Uterus (tissue), 4 donors: Measurements from ENCODE around the gene METAP1. TPM values are rescaled to one million over a fixed set of nuclear protein-coding genes. Genes with fewer than 3 reads are reported as not detected.
A peak's percentile ranks its signal among the peaks of the same experiment; 100 is the strongest.

Source experiments
- DNase-seq, 2 donors: peaks; one replicate each; pipeline ENCODE4 v3.0.0-alpha.2; 2019 to 2020
- H3K27ac ChIP-seq, 2 donors: fragments of 200-600 bp; sonication (generic); 1 replicate in 1 of 2; 2 replicates in 1 of 2; pipeline ENCODE4 v1.5.1; 2016 to 2018
- H3K27me3 ChIP-seq, 2 donors: fragments of 200-600 bp; sonication (generic); one replicate each; pipeline ENCODE4 v1.5.1; 2018 to 2019; ENCODE audit warnings: control low read depth in 1 of 2
- H3K36me3 ChIP-seq, 2 donors: fragments of 200-600 bp; sonication (generic); one replicate each; pipeline ENCODE4 v1.5.1; 2019; ENCODE audit warnings: control low read depth in 1 of 2
- H3K4me1 ChIP-seq, 2 donors: fragments of 200-600 bp; sonication (generic); one replicate each; pipeline ENCODE4 v1.5.1; 2018 to 2019; ENCODE audit warnings: control low read depth in 1 of 2
- H3K4me3 ChIP-seq, 2 donors: fragments of 200-600 bp; sonication (generic); 1 replicate in 1 of 2; 2 replicates in 1 of 2; pipeline ENCODE4 v1.5.1; 2018 to 2019; ENCODE audit warnings: mild to moderate bottlenecking in 1 of 2
- H3K9me3 ChIP-seq, 2 donors: fragments of 200-600 bp; sonication (generic); one replicate each; pipeline ENCODE4 v1.5.1; 2019; ENCODE audit warnings: control low read depth in 1 of 2
- POLR2A ChIP-seq, 2 donors: fragments of 450-650 bp; IDR thresholded peaks; one replicate each; pipeline ENCODE4 v1.6.1; 2016; ENCODE audit warnings: antibody characterized with exemption in 2 of 2, mild to moderate bottlenecking in 1 of 2, moderate library complexity in 1 of 2
- intact Hi-C: fragments of 100-400 bp; cut with DNase I; formaldehyde crosslinking; loops from one replicate; pipeline ENCODE4 v1.15.1; 2023; ENCODE audit warnings: low total_unique reads
- total RNA-seq, 4 donors: library from RNA; depleted of rRNA in 3 of 4; stranded (reverse); fragments of >200 nt in 3 of 4; gene quantifications; one replicate each; pipeline versions ENCODE4 v1.1.0 to v1.2.4, GENCODE V29; 2014 to 2023
- TF ChIP-seq, protein P1 (sequence below), 4 experiments: fragments of 200-600 bp in 2 of 4; fragments of 450-650 bp in 2 of 4; sonication (generic) in 2 of 4; IDR thresholded peaks; one replicate each; pipeline ENCODE4 v1.5.1; 2016 to 2019; ENCODE audit warnings: antibody characterized with exemption in 4 of 4, mild to moderate bottlenecking in 2 of 4, moderate library complexity in 1 of 4
- donor health status: DM: yes; HTN: yes; CAD: no.

METAP1 gene
- total RNA-seq, 4 donors from 2014 or later = 34.1 to 50.7 (median 36.3) TPM

DNA sequence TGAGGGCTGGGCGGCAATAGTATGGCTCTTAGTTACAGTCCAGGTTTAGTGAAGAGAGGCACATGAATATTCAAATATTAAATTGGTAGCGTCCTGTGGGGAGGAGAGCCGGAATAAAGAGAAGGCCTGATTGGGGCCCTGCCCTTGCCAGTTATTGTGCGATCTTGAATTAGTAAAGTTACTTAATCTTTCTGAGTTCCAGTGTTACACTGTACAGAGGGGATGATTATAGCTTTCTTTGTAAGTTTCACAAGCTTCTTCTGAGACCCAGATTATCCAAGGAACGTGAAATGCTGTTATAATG, 1.2 kb downstream of the METAP1 start:
- H3K9me3 ChIP-seq = no peaks in the 10 kb centered on the region
- peak overlapping the region; percentile 73 to 98 for H3K4me3 ChIP-seq
- no peaks in the 10 kb centered on the region for H3K4me1 ChIP-seq
- no peak for TF ChIP-seq POLR2A (IDR thresholded peaks at IDR 0.05)
- intact Hi-C loops = no loop called here
- DNase-seq = no peak
- peak overlapping the region; percentile 88 to 93 for H3K27ac ChIP-seq
- no peaks in the 10 kb centered on the region for H3K27me3 ChIP-seq
- no peaks in the 10 kb centered on the region for H3K36me3 ChIP-seq

DNA sequence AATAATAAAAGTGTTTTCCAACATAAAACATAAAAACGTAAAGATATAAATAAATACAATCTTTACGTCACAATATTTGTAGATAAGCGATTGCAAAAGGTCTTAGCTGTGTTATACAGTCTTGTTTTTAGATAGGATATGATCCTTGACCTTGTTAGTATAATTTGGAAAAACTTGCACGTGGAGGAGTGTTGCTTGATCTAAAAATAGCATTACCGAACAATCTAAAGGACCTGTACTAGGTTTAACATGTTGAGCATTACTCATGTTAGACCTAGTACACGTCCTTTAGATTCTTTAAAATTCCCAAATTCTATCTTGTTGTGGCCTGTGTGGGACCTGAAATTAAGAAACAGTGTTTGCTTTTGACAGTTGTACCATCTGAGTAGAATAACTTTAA, 1.6 kb downstream of the METAP1 start:
- Histone ChIP-seq H3K36me3 (no peaks in the 10 kb centered on the region), H3K9me3 (no peaks in the 10 kb centered on the region), H3K4me1 (no peaks in the 10 kb centered on the region), H3K4me3 (no peak overlapping the region), H3K27me3 (no peaks in the 10 kb centered on the region), H3K27ac (peak overlapping the region in 1 of 2 donors; percentile 93)
- intact Hi-C loops = no loop called here
- TF ChIP-seq POLR2A (IDR thresholded peaks at IDR 0.05) = no peak
- TF ChIP-seq, protein P1, sequence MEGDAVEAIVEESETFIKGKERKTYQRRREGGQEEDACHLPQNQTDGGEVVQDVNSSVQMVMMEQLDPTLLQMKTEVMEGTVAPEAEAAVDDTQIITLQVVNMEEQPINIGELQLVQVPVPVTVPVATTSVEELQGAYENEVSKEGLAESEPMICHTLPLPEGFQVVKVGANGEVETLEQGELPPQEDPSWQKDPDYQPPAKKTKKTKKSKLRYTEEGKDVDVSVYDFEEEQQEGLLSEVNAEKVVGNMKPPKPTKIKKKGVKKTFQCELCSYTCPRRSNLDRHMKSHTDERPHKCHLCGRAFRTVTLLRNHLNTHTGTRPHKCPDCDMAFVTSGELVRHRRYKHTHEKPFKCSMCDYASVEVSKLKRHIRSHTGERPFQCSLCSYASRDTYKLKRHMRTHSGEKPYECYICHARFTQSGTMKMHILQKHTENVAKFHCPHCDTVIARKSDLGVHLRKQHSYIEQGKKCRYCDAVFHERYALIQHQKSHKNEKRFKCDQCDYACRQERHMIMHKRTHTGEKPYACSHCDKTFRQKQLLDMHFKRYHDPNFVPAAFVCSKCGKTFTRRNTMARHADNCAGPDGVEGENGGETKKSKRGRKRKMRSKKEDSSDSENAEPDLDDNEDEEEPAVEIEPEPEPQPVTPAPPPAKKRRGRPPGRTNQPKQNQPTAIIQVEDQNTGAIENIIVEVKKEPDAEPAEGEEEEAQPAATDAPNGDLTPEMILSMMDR (IDR thresholded peaks at IDR 0.05) = no peak
- DNase-seq = no peak

DNA sequence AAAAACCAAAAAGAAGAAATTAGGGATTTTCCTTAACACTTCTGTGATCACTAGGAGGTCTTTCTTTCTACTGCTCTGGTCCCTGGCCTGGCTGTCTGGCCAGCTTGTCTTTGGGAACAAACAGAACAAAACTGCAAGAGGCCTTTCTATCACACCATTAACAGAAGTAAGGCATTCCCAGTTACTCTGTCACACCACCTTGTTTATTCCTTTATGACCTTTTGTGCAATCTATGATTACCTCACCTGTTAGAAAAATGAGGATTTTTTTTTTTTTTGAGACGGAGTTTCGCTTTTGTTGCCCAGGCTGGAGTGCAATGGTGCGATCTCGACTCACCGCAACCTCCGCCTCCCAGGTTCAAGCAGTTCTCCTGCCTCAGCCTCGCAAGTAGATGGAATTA, 3.0 kb downstream of the METAP1 start:
- H3K9me3 ChIP-seq = no peaks in the 10 kb centered on the region
- no peaks in the 10 kb centered on the region for H3K4me1 ChIP-seq
- intact Hi-C loops = no loop called here
- TF ChIP-seq, protein P1 (IDR thresholded peaks at IDR 0.05) = no peak
- TF ChIP-seq POLR2A (IDR thresholded peaks at IDR 0.05) = no peak
- H3K27me3 ChIP-seq = no peaks in the 10 kb centered on the region
- no peak for DNase-seq
- no peak overlapping the region for H3K27ac ChIP-seq
- H3K4me3 ChIP-seq = no peak overlapping the region
- no peaks in the 10 kb centered on the region for H3K36me3 ChIP-seq

DNA sequence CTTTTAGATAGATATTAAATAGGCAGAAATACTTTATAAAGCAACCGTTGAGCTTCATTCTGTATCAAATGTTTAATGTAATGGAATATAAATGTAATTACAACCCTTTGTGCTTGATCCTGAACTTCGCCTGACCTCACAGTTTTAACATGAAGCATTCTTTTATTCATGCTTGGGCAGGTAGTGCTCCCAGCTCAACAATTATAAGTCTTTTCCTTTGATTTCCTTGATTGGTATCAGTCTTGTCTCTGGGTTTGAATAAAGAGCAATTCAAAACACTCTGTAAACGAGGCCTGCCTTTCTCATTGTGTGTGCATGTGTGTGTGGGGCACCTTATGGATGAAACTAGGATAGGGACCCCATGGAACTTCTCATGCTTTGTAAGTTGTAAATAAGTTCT, 6.8 kb downstream of the METAP1 start:
- intact Hi-C loops = no loop called here
- Histone ChIP-seq H3K4me1 (no peaks in the 10 kb centered on the region), H3K27me3 (no peaks in the 10 kb centered on the region), H3K27ac (no peak overlapping the region), H3K4me3 (no peak overlapping the region), H3K36me3 (no peaks in the 10 kb centered on the region), H3K9me3 (no peaks in the 10 kb centered on the region)
- no peak for DNase-seq
- TF ChIP-seq POLR2A (IDR thresholded peaks at IDR 0.05) = no peak
- TF ChIP-seq, protein P1 (IDR thresholded peaks at IDR 0.05) = no peak

DNA sequence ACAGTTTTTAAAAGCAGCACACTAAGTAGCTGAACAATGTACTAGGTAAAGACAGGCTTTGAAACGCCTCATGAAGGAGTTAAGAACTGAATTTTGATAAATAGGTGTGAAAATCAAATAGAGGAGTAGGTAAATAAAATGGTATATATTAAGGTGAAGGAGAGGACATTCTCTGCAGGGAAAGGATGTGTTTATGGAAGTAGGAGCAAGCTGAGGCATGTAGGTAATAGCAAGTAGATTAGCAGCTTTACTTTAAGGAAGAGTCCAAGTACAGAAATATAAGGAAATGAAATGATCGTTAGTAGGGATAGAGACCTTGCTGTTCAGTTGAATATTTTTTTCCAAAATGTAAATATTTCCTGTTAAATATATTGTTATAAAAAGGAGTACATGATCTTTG, 12.5 kb downstream of the METAP1 start:
- H3K36me3 ChIP-seq = no peaks in the 10 kb centered on the region
- no peaks in the 10 kb centered on the region for H3K27me3 ChIP-seq
- intact Hi-C loops = no loop called here
- H3K4me3 ChIP-seq = no peak overlapping the region
- H3K27ac ChIP-seq = no peak overlapping the region
- DNase-seq = no peak
- H3K9me3 ChIP-seq = peaks cover 0 to 8% of the 10 kb centered on the region in 2 donors
- H3K4me1 ChIP-seq = no peaks in the 10 kb centered on the region
- no peak for TF ChIP-seq POLR2A (IDR thresholded peaks at IDR 0.05)
- TF ChIP-seq, protein P1 (IDR thresholded peaks at IDR 0.05) = no peak

DNA sequence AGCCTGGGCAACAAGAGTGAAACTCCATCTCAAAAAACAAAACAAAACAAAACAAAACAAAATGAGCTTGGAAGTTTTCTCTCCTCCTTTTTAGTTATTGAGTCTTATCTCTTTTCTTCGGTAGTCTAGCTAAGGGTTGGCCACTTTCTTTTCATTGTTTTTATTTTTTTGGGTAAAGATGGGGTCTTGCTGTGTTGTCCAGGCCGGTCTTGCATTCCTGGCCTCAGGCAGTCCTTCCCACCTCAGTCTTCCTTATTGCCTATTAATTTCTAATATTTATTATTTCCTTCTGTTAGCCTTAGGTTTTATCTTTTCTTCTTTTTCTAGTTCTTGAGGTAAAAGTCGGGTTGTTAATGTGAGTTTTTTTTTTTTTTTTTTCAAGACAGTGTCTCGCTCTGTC, 16.4 kb downstream of the METAP1 start:
- intact Hi-C loops = no loop called here
- Histone ChIP-seq H3K27ac (no peak overlapping the region), H3K9me3 (peaks cover 0 to 8% of the 10 kb centered on the region in 2 donors), H3K27me3 (no peaks in the 10 kb centered on the region), H3K36me3 (no peaks in the 10 kb centered on the region), H3K4me1 (no peaks in the 10 kb centered on the region), H3K4me3 (no peak overlapping the region)
- DNase-seq = no peak
- TF ChIP-seq POLR2A (IDR thresholded peaks at IDR 0.05) = no peak
- TF ChIP-seq, protein P1 (IDR thresholded peaks at IDR 0.05) = no peak
